IMR-90 (cell line): ENCODE measurements around the gene POLR1A. TPM values are rescaled to one million over a fixed set of nuclear protein-coding genes. Genes with fewer than 3 reads are reported as not detected.

Experiments
- ATAC-seq: fragments of 200-7000 bp; cut with Tn5 transposase; 2 replicates; pipeline ENCODE4 v1.9.1; 2020; ENCODE audit warnings: low read depth, mild to moderate bottlenecking, moderate library complexity
- BruUV-seq: library from RNA; stranded (reverse); fragments of 400-500 nt; replicated peaks from 2 replicates; lab custom pipeline; 2021; lab: Mats Ljungman, UMichigan
- CTCF ChIA-PET: fragments of 300-600 bp; formaldehyde crosslinking; extraction: SDS; loops from one replicate; lab custom pipeline; 2021; ENCODE audit warnings: antibody characterized with exemption; lab: Yijun Ruan, JAX
- POLR2A ChIA-PET: fragments of 300-600 bp; sonication (Branson Sonifier 250); formaldehyde crosslinking; loops from one replicate; lab custom pipeline; 2022; ENCODE audit warnings: antibody characterized with exemption; ENCODE audit not compliant: unreplicated experiment; lab: Charles Lee
- DNase-seq: peaks from one replicate; pipeline ENCODE4 v3.0.0; 2013
- H2AFZ ChIP-seq: replicated peaks from 2 replicates; pipeline ENCODE3; 2013; ENCODE audit warnings: low read length, mild to moderate bottlenecking; ENCODE audit not compliant: poor library complexity
- H2AK5ac ChIP-seq: 2 replicates; pipeline ENCODE4 v1.6.1; 2013; ENCODE audit warnings: low read depth, low read length, inconsistent platforms
- H2AK9ac ChIP-seq: replicated peaks from 2 replicates; pipeline ENCODE3; 2013; ENCODE audit warnings: mild to moderate bottlenecking, low read depth, low read length, moderate library complexity; ENCODE audit not compliant: poor library complexity
- H2BK120ac ChIP-seq: 2 replicates; pipeline ENCODE4 v1.6.1; 2013; ENCODE audit warnings: low read depth, low read length, inconsistent platforms
- H2BK15ac ChIP-seq: 3 replicates; pipeline ENCODE4 v1.6.1; 2013; ENCODE audit warnings: low read depth, low read length, inconsistent platforms
- H2BK20ac ChIP-seq: 2 replicates; pipeline ENCODE4 v1.6.1; 2013; ENCODE audit warnings: low read depth, mild to moderate bottlenecking, inconsistent platforms, low read length, moderate library complexity
- H2BK5ac ChIP-seq: 2 replicates; pipeline ENCODE4 v1.6.1; 2013; ENCODE audit warnings: mild to moderate bottlenecking, low read depth, low read length, inconsistent platforms; ENCODE audit not compliant: poor library complexity, severe bottlenecking
- H3K14ac ChIP-seq: replicated peaks from 2 replicates; pipeline ENCODE4 v1.6.1; 2013; ENCODE audit warnings: low read depth, low read length, inconsistent platforms
- H3K18ac ChIP-seq: 2 replicates; pipeline ENCODE4 v1.6.1; 2013; ENCODE audit warnings: low read depth, low read length, control low read depth
- H3K23ac ChIP-seq: 2 replicates; pipeline ENCODE4 v1.6.1; 2013; ENCODE audit warnings: low read depth, low read length, inconsistent platforms
- H3K27ac ChIP-seq: 2 replicates; pipeline ENCODE4 v1.5.1; 2013; ENCODE audit warnings: mild to moderate bottlenecking, control low read depth, low read length; ENCODE audit not compliant: insufficient read depth
- H3K27me3 ChIP-seq: 2 replicates; pipeline ENCODE4 v1.6.1; 2013; ENCODE audit warnings: low read length; ENCODE audit not compliant: control insufficient read depth, insufficient read depth
- H3K36me3 ChIP-seq: 2 replicates; pipeline ENCODE4 v1.6.1; 2013; ENCODE audit warnings: low read length, mixed read lengths; ENCODE audit not compliant: control insufficient read depth, insufficient read depth
- H3K4ac ChIP-seq: 2 replicates; pipeline ENCODE4 v1.6.1; 2013; ENCODE audit warnings: low read depth, low read length, inconsistent platforms
- H3K4me1 ChIP-seq: 2 replicates; pipeline ENCODE4 v1.6.1; 2013; ENCODE audit warnings: low read length, mixed read lengths; ENCODE audit not compliant: control insufficient read depth, insufficient read depth
- H3K4me2 ChIP-seq: 2 replicates; pipeline ENCODE4 v1.6.1; 2013; ENCODE audit warnings: low read depth, mild to moderate bottlenecking, control low read depth, low read length, moderate library complexity
- H3K4me3 ChIP-seq: 2 replicates; pipeline ENCODE4 v1.5.1; 2013; ENCODE audit warnings: low read depth, mild to moderate bottlenecking, control low read depth, low read length, moderate library complexity; ENCODE audit not compliant: insufficient read depth
- H3K56ac ChIP-seq: 2 replicates; pipeline ENCODE4 v1.6.1; 2013; ENCODE audit warnings: low read length, inconsistent platforms; ENCODE audit not compliant: insufficient read depth; ENCODE audit errors: extremely low read depth
- H3K79me1 ChIP-seq, 2 experiments: 2 replicates each; pipeline ENCODE4 v1.6.1; 2013; ENCODE audit warnings: low read length in 2 of 2, inconsistent platforms in 1 of 2, low read depth in 1 of 2
- H3K9ac ChIP-seq: 2 replicates; pipeline ENCODE4 v1.6.1; 2013; ENCODE audit warnings: low read depth, low read length, control low read depth
- H3K9me1 ChIP-seq: 2 replicates; pipeline ENCODE4 v1.6.1; 2013; ENCODE audit warnings: low read length, inconsistent platforms; ENCODE audit not compliant: insufficient read depth
- H3K9me3 ChIP-seq: 2 replicates; pipeline ENCODE4 v1.6.1; 2013; ENCODE audit warnings: low read length; ENCODE audit not compliant: control insufficient read depth, insufficient read depth
- H4K20me1 ChIP-seq: 2 replicates; pipeline ENCODE4 v1.6.1; 2013; ENCODE audit warnings: low read length, inconsistent platforms; ENCODE audit not compliant: insufficient read depth
- H4K5ac ChIP-seq: 2 replicates; pipeline ENCODE4 v1.6.1; 2013; ENCODE audit warnings: mild to moderate bottlenecking, low read depth, low read length, control low read depth
- H4K8ac ChIP-seq, 2 experiments: 2 replicates each; pipeline ENCODE4 v1.6.1; 2013; ENCODE audit warnings: low read depth in 2 of 2, low read length in 2 of 2, control low read depth in 1 of 2, inconsistent platforms in 1 of 2
- H4K91ac ChIP-seq: 2 replicates; pipeline ENCODE4 v1.6.1; 2013; ENCODE audit warnings: low read depth, low read length, inconsistent platforms; ENCODE audit not compliant: insufficient read depth
- BHLHE40 ChIP-seq: fragments of 150-350 bp; IDR thresholded peaks from 2 replicates; pipeline ENCODE4 v1.6.1; 2016; ENCODE audit warnings: mild to moderate bottlenecking, low read depth, low read length
- CEBPB ChIP-seq: IDR thresholded peaks from 2 replicates; pipeline ENCODE4 v1.6.1; 2012; ENCODE audit warnings: low read depth, low read length, improper control_type of control experiment
- CHD1 ChIP-seq: IDR thresholded peaks from 2 replicates; pipeline ENCODE4 v1.6.1; 2012; ENCODE audit warnings: low read depth, low read length, improper control_type of control experiment
- FOS ChIP-seq: fragments of 150-350 bp; IDR thresholded peaks from 2 replicates; pipeline ENCODE4 v1.6.1; 2016; ENCODE audit warnings: low read depth, low read length
- MAFK ChIP-seq: IDR thresholded peaks from 2 replicates; pipeline ENCODE4 v1.6.1; 2012; ENCODE audit warnings: low read depth, low read length, improper control_type of control experiment
- MAZ ChIP-seq: IDR thresholded peaks from 2 replicates; pipeline ENCODE4 v1.6.1; 2012; ENCODE audit warnings: low read depth, mild to moderate bottlenecking, low read length, improper control_type of control experiment, moderate library complexity, borderline replicate concordance
- MXI1 ChIP-seq: IDR thresholded peaks from 2 replicates; pipeline ENCODE4 v1.6.1; 2012; ENCODE audit warnings: low read depth, mild to moderate bottlenecking, low read length, moderate library complexity, borderline replicate concordance
- NFE2L2 ChIP-seq: fragments of 150-350 bp; IDR thresholded peaks from 2 replicates; pipeline ENCODE4 v1.6.1; 2016; ENCODE audit warnings: low read depth, mild to moderate bottlenecking, low read length
- POLR2A ChIP-seq: IDR thresholded peaks from 2 replicates; pipeline ENCODE4 v1.6.1; 2012; ENCODE audit warnings: mild to moderate bottlenecking, low read depth, low read length
- RAD21 ChIP-seq: IDR thresholded peaks from 2 replicates; pipeline ENCODE4 v1.6.1; 2012; ENCODE audit warnings: low read length, improper control_type of control experiment
- RCOR1 ChIP-seq: IDR thresholded peaks from 2 replicates; pipeline ENCODE4 v1.6.1; 2012; ENCODE audit warnings: mild to moderate bottlenecking, low read length, improper control_type of control experiment; ENCODE audit not compliant: insufficient replicate concordance
- RFX5 ChIP-seq: IDR thresholded peaks from 2 replicates; pipeline ENCODE4 v1.8.0; 2012; ENCODE audit warnings: low read depth, mild to moderate bottlenecking, low read length, moderate library complexity
- SMC3 ChIP-seq: fragments of 150-350 bp; IDR thresholded peaks from 2 replicates; pipeline ENCODE4 v1.6.1; 2016; ENCODE audit warnings: low read depth, mild to moderate bottlenecking, antibody characterized with exemption, low read length, moderate library complexity
- WGBS, 2 experiments: methylation state at CpG; one replicate each; pipeline versions ENCODE4 v1.1.5 to v1.1.7; 2013; ENCODE audit warnings: missing lambda C conversion rate in 2 of 2; ENCODE audit not compliant: insufficient read length in 1 of 2; ENCODE audit errors: extremely low coverage in 2 of 2; 5-methylcytosine and 5-hydroxymethylcytosine counted together
- dilution Hi-C: fragments of 300-500 bp; cut with HindIII; formaldehyde crosslinking; loops from one replicate; pipeline ENCODE4 v1.14.3; 2018; ENCODE audit warnings: low sequenced_read_pairs; ENCODE audit not compliant: unreplicated experiment
- in situ Hi-C: fragments of 300-500 bp; cut with MboI; formaldehyde crosslinking; loops from 3 replicates; pipeline ENCODE4 v1.14.3; 2019; ENCODE audit warnings: low sequenced_read_pairs, inconsistent platforms, mixed read lengths
- intact Hi-C: fragments of 100-400 bp; cut with micrococcal nuclease; formaldehyde crosslinking; loops from 2 replicates; pipeline ENCODE4 v1.10.0; 2022
- polyA plus RNA-seq, 3 experiments: library from polyadenylated mRNA; depleted of rRNA; stranded (reverse); fragments of >200 nt; gene quantifications; 2 replicates each; pipeline ENCODE4 v1.2.3, GENCODE V29; 2012; ENCODE audit warnings: low replicate concordance in 1 of 3
- total RNA-seq: library from RNA; depleted of rRNA; stranded (reverse); fragments of >200 nt; gene quantifications from 2 replicates; pipeline ENCODE4 v1.2.3, GENCODE V29; 2012
- TF ChIP-seq, protein P1 (sequence below): conservative IDR thresholded peaks from 2 replicates; pipeline ENCODE4 v1.5.1; 2012; ENCODE audit warnings: mild to moderate bottlenecking, low read depth, low read length, improper control_type of control experiment
- TF ChIP-seq, protein P2 (sequence below): fragments of 150-350 bp; IDR thresholded peaks from 2 replicates; pipeline ENCODE4 v1.6.1; 2016; ENCODE audit warnings: low read depth, mild to moderate bottlenecking, low read length, moderate library complexity, borderline replicate concordance
- TF ChIP-seq, protein P3 (sequence below): fragments of 150-350 bp; IDR thresholded peaks from 2 replicates; pipeline ENCODE4 v1.6.1; 2017; ENCODE audit warnings: mild to moderate bottlenecking, antibody characterized with exemption, low read length, low read depth

POLR1A gene
- total and polyA plus RNA-seq, 2 of the 4 experiments (the other 2 are of a cell fraction), result 7.6 to 27.4 TPM

DNA sequence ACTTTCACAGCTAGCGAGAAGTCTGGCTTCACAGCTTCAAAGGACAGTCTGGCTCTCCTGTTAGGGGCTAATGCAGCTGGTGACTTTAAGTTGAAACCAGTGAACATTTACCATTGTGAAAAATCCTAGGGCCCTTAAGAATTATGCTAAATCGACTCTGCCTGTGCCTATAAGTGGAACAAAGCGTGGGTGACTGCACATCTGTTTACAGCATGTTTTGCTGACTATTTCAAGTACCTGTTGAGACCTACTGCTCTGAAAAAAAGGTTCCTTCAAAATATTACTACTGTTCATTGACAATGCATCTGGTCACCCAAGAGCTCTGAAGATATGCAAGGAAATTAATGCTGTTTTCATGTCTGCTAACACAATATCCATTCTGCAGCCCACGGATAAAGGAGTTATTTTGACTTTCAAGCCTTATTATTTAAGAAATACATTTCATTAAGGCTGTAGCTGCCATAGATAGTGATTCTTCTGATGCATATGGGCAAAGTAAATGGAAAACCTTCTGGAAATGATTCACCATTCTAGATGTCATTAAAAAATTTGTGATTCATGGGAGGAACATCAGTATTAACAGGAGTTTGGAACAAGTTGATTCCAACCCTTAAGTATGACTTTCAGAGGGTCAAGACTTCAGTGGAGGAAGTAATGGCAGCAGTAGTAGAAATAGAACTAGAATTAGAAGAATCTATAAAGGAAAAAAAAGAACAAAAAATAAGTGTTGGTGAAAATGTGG is 48.9 kb downstream of the POLR1A start:
- dilution Hi-C loops (no loop called here), intact Hi-C loops (no loop called here), in situ Hi-C loops (no loop called here)
- Histone ChIP-seq H2BK15ac (no peak overlapping the region), H2AK9ac (no peak overlapping the region), H3K27me3 (no peaks in the 10 kb centered on the region), H3K14ac (no peak overlapping the region), H3K79me1 (peaks cover 8 to 15% of the 10 kb centered on the region in 2 experiments), H3K4ac (no peak overlapping the region), H2BK120ac (no peak overlapping the region), H3K18ac (no peak overlapping the region), H3K4me3 (no peak overlapping the region), H4K5ac (no peak overlapping the region), H3K27ac (no peak overlapping the region), H3K9me1 (peaks cover 9% of the 10 kb centered on the region), H4K91ac (no peak overlapping the region), H3K4me2 (no peak overlapping the region), H2AK5ac (no peak overlapping the region), H3K9me3 (no peaks in the 10 kb centered on the region), H4K20me1 (no peaks in the 10 kb centered on the region; the same call in 1 of the 2 replicates), H3K56ac (no peak overlapping the region), H2BK5ac (no peak overlapping the region), H3K23ac (no peak overlapping the region), H3K36me3 (peaks cover 18% of the 10 kb centered on the region), H3K4me1 (peaks cover 10% of the 10 kb centered on the region), H2BK20ac (no peak overlapping the region), H2AFZ (no peak overlapping the region), H3K9ac (no peak overlapping the region), H4K8ac (no peak overlapping the region)
- DNase-seq (peak; percentile 20), ATAC-seq (no peak)
- 100% methylated on average over 2 of the region's 4 CpGs; no CpG with 5 or more reads in 1 of the 2 experiments for whole genome bisulfite sequencing, 2 experiments
- BruUV-seq, result no TSS peak
- ChIA-PET CTCF (no interaction called here), POLR2A (no interaction called here)
- no peak for TF ChIP-seq MXI1
- no peak for TF ChIP-seq RFX5
- no peak for TF ChIP-seq RAD21
- TF ChIP-seq, protein P1, sequence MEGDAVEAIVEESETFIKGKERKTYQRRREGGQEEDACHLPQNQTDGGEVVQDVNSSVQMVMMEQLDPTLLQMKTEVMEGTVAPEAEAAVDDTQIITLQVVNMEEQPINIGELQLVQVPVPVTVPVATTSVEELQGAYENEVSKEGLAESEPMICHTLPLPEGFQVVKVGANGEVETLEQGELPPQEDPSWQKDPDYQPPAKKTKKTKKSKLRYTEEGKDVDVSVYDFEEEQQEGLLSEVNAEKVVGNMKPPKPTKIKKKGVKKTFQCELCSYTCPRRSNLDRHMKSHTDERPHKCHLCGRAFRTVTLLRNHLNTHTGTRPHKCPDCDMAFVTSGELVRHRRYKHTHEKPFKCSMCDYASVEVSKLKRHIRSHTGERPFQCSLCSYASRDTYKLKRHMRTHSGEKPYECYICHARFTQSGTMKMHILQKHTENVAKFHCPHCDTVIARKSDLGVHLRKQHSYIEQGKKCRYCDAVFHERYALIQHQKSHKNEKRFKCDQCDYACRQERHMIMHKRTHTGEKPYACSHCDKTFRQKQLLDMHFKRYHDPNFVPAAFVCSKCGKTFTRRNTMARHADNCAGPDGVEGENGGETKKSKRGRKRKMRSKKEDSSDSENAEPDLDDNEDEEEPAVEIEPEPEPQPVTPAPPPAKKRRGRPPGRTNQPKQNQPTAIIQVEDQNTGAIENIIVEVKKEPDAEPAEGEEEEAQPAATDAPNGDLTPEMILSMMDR, result no peak
- no peak for TF ChIP-seq POLR2A
- no peak for TF ChIP-seq CEBPB
- no peak for TF ChIP-seq MAFK
- no peak for TF ChIP-seq BHLHE40
- TF ChIP-seq NFE2L2, result no peak
- TF ChIP-seq RCOR1, result no peak
- TF ChIP-seq CHD1, result no peak
- TF ChIP-seq, protein P2, sequence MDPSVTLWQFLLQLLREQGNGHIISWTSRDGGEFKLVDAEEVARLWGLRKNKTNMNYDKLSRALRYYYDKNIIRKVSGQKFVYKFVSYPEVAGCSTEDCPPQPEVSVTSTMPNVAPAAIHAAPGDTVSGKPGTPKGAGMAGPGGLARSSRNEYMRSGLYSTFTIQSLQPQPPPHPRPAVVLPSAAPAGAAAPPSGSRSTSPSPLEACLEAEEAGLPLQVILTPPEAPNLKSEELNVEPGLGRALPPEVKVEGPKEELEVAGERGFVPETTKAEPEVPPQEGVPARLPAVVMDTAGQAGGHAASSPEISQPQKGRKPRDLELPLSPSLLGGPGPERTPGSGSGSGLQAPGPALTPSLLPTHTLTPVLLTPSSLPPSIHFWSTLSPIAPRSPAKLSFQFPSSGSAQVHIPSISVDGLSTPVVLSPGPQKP, result no peak
- no peak for TF ChIP-seq MAZ
- TF ChIP-seq, protein P3, sequence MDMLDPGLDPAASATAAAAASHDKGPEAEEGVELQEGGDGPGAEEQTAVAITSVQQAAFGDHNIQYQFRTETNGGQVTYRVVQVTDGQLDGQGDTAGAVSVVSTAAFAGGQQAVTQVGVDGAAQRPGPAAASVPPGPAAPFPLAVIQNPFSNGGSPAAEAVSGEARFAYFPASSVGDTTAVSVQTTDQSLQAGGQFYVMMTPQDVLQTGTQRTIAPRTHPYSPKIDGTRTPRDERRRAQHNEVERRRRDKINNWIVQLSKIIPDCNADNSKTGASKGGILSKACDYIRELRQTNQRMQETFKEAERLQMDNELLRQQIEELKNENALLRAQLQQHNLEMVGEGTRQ, result no peak
- TF ChIP-seq FOS, result no peak
- TF ChIP-seq SMC3, result no peak
